HFFc6 (cell line): ENCODE data around the gene XPNPEP2. TPM values are rescaled to one million over a fixed set of nuclear protein-coding genes. Genes with fewer than 3 reads are reported as not detected.

ENCODE experiments used
- DNase-seq: peaks from one replicate; pipeline ENCODE4 v3.0.0-alpha.2; 2018
- H3K27ac Mint-ChIP-seq: 2 replicates; pipeline ENCODE4 v1.8.0; 2020; ENCODE audit warnings: mild to moderate bottlenecking, mixed read lengths
- H3K27me3 Mint-ChIP-seq: 2 replicates; pipeline ENCODE4 v1.8.0; 2021; ENCODE audit warnings: mild to moderate bottlenecking, moderate library complexity, mixed read lengths; ENCODE audit not compliant: insufficient read depth
- H3K36me3 Mint-ChIP-seq: 2 replicates; pipeline ENCODE4 v1.8.0; 2021; ENCODE audit warnings: low read depth, mixed read lengths
- H3K4me1 Mint-ChIP-seq: 2 replicates; pipeline ENCODE4 v1.8.0; 2020; ENCODE audit warnings: low read depth, mixed read lengths
- H3K4me3 Mint-ChIP-seq: 2 replicates; pipeline ENCODE4 v1.8.0; 2020; ENCODE audit warnings: mild to moderate bottlenecking, moderate library complexity, mixed read lengths
- H3K9me3 Mint-ChIP-seq: 2 replicates; pipeline ENCODE4 v1.8.0; 2020; ENCODE audit warnings: mild to moderate bottlenecking, mixed read lengths
- total RNA-seq, 6 experiments: library from RNA; stranded (reverse); fragmentation: NEBNext Ultra II Directional; extraction: Animal tissue kit (Norgen Biotek cat#: 25700); gene quantifications; 2 replicates in 1 of 6; 3 replicates in 5 of 6; pipeline ENCODE4 v1.2.3, GENCODE V29; 2021
- TF ChIP-seq, protein P1 (sequence below): fragments of 200-600 bp; sonication (generic); IDR thresholded peaks from 2 replicates; pipeline ENCODE4 v1.5.0; 2021; ENCODE audit warnings: antibody characterized with exemption, mild to moderate bottlenecking

Gene XPNPEP2
- total RNA-seq, 6 experiments from 2014 or later: not detected

DNA sequence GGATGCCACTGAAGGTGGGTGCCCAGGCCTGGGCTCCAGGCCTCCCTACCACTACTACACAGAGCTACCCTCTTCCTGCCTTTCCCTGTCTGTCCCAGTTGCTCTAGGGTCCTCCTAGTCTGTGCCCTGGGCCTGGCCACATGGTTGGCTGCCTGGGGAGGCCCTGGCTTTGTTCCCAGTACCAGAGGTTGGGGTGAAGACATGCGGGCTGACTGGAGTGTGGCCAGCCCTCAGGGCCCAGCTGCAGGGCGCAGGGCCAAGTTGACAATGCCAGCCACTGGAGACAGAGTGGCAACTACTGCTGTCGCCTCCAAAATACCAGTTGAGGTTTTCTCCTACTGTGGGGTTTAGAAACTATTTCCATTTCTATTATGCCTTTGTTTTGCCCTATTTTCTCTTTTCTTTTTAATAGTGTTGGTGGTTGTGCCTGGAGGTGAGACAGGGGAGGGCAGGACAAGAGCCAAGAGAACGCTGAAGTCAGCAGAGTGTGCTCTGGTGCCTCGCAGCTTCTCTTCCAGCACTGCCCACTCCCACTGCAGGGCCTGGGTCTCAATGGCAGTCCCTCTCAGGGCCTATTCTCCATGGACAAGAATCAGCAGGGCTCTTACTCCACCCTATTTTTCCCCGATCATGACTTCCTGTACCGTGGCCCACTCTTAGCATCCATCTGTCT is 32.2 kb upstream of the XPNPEP2 start:
- no peak for DNase-seq
- no peaks in the 10 kb centered on the region for H3K36me3 Mint-ChIP-seq
- TF ChIP-seq, protein P1, sequence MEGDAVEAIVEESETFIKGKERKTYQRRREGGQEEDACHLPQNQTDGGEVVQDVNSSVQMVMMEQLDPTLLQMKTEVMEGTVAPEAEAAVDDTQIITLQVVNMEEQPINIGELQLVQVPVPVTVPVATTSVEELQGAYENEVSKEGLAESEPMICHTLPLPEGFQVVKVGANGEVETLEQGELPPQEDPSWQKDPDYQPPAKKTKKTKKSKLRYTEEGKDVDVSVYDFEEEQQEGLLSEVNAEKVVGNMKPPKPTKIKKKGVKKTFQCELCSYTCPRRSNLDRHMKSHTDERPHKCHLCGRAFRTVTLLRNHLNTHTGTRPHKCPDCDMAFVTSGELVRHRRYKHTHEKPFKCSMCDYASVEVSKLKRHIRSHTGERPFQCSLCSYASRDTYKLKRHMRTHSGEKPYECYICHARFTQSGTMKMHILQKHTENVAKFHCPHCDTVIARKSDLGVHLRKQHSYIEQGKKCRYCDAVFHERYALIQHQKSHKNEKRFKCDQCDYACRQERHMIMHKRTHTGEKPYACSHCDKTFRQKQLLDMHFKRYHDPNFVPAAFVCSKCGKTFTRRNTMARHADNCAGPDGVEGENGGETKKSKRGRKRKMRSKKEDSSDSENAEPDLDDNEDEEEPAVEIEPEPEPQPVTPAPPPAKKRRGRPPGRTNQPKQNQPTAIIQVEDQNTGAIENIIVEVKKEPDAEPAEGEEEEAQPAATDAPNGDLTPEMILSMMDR: no peak
- H3K4me1 Mint-ChIP-seq: no peaks in the 10 kb centered on the region
- no peak overlapping the region for H3K4me3 Mint-ChIP-seq
- peaks cover 5% of the 10 kb centered on the region; the same call in 1 of the 2 replicates for H3K9me3 Mint-ChIP-seq
- H3K27ac Mint-ChIP-seq: no peak overlapping the region
- peaks cover 14% of the 10 kb centered on the region for H3K27me3 Mint-ChIP-seq

DNA sequence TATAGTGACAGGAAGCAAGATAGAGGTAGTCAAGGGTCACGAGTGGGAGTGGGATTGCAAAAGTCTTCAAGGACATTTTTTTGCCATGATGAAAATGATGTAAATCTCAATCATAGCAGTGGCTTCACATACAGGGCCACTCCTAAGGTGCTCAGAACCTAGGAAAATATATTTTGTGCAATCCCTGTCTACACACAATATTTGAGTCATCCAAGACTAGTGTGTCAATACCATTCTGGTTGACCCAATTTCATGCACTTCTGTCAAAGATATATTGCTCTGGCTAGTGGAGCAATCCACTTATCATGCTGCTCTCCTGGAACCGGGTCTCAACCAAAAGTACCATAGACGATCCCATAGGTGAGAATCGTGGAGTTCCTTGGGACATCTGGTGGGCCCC is 24.2 kb upstream of the XPNPEP2 start:
- TF ChIP-seq, protein P1: no peak

DNA sequence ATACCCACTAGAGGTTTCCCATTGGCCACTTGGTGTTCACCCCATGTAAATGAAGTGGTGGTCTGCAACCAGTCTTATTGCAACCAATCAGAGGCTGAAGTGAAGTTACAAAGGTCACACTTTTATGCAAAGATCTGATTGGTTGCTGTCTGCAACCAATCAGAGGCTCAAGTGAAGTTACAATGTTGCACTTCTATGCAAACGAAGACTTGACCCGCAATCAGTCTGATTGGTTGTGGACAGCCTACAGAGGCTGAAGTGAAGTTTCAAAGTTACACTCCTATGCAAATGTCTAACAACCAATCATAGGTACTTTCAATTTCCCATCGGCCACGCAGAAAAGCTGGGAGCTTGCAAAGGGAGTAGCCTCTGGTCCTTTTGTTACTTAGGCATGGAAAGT is 22.3 kb upstream of the XPNPEP2 start:
- TF ChIP-seq, protein P1: no peak
- DNase-seq: no peak
- no peak overlapping the region for H3K4me3 Mint-ChIP-seq
- no peaks in the 10 kb centered on the region for H3K9me3 Mint-ChIP-seq
- no peaks in the 10 kb centered on the region for H3K4me1 Mint-ChIP-seq
- H3K27me3 Mint-ChIP-seq: peaks cover 8% of the 10 kb centered on the region
- no peaks in the 10 kb centered on the region for H3K36me3 Mint-ChIP-seq
- no peak overlapping the region for H3K27ac Mint-ChIP-seq

More for the DNA sequence above, 24.2 kb upstream of the XPNPEP2 start:
- Mint-ChIP-seq H3K9me3 (no peaks in the 10 kb centered on the region), H3K4me3 (no peak overlapping the region), H3K4me1 (no peaks in the 10 kb centered on the region), H3K36me3 (no peaks in the 10 kb centered on the region), H3K27me3 (peaks cover 11% of the 10 kb centered on the region), H3K27ac (no peak overlapping the region)
- DNase-seq: no peak

DNA sequence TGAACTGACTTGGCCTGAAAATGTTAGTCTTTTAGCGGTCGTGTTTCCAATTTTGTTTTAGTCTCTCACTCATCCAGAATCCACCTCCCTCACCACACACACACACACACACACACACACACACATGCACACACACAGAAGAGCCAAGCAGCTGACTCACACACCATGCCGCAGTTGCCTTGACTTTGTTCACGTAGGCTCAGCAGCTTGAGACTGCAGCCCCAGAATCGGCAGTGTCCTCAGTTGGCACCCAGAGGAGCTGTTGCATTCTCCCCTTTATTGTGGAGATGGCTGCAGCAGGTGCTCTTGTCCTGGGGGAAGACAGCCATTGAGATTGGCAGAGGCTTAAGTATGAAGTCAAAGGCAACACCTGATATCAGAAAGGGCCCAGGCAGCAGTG is 20.9 kb upstream of the XPNPEP2 start:
- Mint-ChIP-seq H3K4me1 (no peaks in the 10 kb centered on the region), H3K36me3 (no peaks in the 10 kb centered on the region), H3K27me3 (peaks cover 4% of the 10 kb centered on the region), H3K4me3 (no peak overlapping the region), H3K9me3 (no peaks in the 10 kb centered on the region), H3K27ac (no peak overlapping the region)
- TF ChIP-seq, protein P1: no peak
- DNase-seq: no peak

DNA sequence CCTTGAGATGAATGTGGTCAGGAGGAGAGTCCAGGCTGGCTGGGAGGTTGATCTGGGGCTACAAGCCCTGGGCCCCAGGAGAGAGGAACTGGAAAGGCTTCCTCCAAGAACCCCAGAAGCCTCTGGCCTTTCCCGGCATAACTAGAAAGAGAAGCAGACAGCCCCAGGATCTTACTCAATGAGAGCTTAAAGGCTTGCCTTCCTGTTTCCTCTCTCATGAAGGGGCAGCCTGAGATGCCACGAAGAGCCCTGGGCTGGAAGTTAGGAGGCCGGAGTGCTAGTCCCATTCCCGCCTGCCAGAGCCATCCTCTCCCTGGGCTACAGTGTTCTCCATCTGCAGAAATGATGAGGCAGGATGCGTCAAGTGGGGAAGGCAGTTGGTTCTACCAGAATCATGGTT is 20.1 kb upstream of the XPNPEP2 start:
- no peaks in the 10 kb centered on the region for H3K4me1 Mint-ChIP-seq
- no peaks in the 10 kb centered on the region for H3K36me3 Mint-ChIP-seq
- H3K27me3 Mint-ChIP-seq: peaks cover 7% of the 10 kb centered on the region
- no peak for DNase-seq
- H3K4me3 Mint-ChIP-seq: no peak overlapping the region
- H3K27ac Mint-ChIP-seq: no peak overlapping the region
- H3K9me3 Mint-ChIP-seq: no peaks in the 10 kb centered on the region
- TF ChIP-seq, protein P1: no peak

DNA sequence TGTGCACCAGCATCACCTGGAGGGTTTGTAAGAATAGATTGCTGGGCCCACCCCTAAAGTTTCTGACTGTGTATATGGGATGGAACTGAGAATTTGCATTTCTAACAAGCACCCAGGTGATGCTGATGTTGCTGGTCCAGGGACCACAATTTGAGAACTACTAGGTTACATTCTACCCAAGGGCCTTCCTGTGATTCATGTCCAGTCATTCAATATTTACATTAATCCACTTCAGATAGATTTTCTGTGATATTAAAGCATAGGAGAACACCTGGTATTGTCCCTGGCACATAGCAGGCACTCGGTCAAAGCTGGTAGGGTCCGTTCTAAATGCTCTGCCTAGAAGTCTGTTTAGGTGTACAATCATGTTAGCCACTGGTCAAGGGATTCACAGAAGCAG is 19.5 kb upstream of the XPNPEP2 start:
- Mint-ChIP-seq H3K27me3 (peaks cover 8% of the 10 kb centered on the region), H3K9me3 (no peaks in the 10 kb centered on the region)

More for the DNA sequence above, 19.5 kb upstream of the XPNPEP2 start:
- Mint-ChIP-seq H3K36me3 (no peaks in the 10 kb centered on the region), H3K4me1 (no peaks in the 10 kb centered on the region), H3K4me3 (no peak overlapping the region), H3K27ac (no peak overlapping the region)
- no peak for DNase-seq
- TF ChIP-seq, protein P1: no peak
